GM23338 (cell line): ENCODE data around the gene LRBA. TPM values are rescaled to one million over a fixed set of nuclear protein-coding genes. Genes with fewer than 3 reads are reported as not detected.

Experiments used
- ATAC-seq: fragments of 200-7000 bp; cut with Tn5 transposase; 3 replicates; pipeline ENCODE4 v1.9.1; 2020
- DNase-seq: peaks from one replicate; pipeline ENCODE4 v3.0.0-alpha.2; 2015; ENCODE audit warnings: low spot score
- H2AFZ ChIP-seq: fragments of 200-600 bp; sonication (generic); 2 replicates; pipeline ENCODE4 v1.8.0; 2016; ENCODE audit warnings: antibody characterized with exemption, mild to moderate bottlenecking, moderate library complexity
- H3F3A ChIP-seq: fragments of 200-600 bp; sonication (generic); replicated peaks from 2 replicates; pipeline ENCODE4 v1.8.0; 2017; ENCODE audit warnings: antibody characterized with exemption, mixed run types, low read depth
- H3K27ac ChIP-seq: fragments of 200-600 bp; sonication (generic); 2 replicates; pipeline ENCODE4 v1.6.1; 2016; ENCODE audit warnings: low read depth
- H3K27me3 ChIP-seq: fragments of 200-600 bp; sonication (generic); 2 replicates; pipeline ENCODE4 v1.8.0; 2016; ENCODE audit warnings: mild to moderate bottlenecking, mixed run types, moderate library complexity; ENCODE audit not compliant: insufficient read depth
- H3K36me3 ChIP-seq: fragments of 200-600 bp; sonication (generic); 2 replicates; pipeline ENCODE4 v1.8.0; 2016; ENCODE audit warnings: mild to moderate bottlenecking; ENCODE audit not compliant: insufficient read depth
- H3K4me1 ChIP-seq: fragments of 200-600 bp; sonication (generic); 2 replicates; pipeline ENCODE4 v1.8.0; 2016; ENCODE audit warnings: mild to moderate bottlenecking, moderate library complexity; ENCODE audit not compliant: insufficient read depth
- H3K4me2 ChIP-seq: fragments of 200-600 bp; sonication (generic); 2 replicates; pipeline ENCODE4 v1.7.1; 2017; ENCODE audit warnings: mixed run types
- H3K4me3 ChIP-seq: fragments of 200-600 bp; sonication (generic); 2 replicates; pipeline ENCODE4 v1.6.1; 2016; ENCODE audit warnings: mixed run types
- H3K79me2 ChIP-seq: fragments of 200-600 bp; sonication (generic); replicated peaks from 2 replicates; pipeline ENCODE4 v1.8.0; 2017; ENCODE audit warnings: mild to moderate bottlenecking; ENCODE audit not compliant: insufficient read depth
- H3K9me2 ChIP-seq: fragments of 200-600 bp; sonication (generic); 2 replicates; pipeline ENCODE4 v1.8.0; 2017; ENCODE audit not compliant: insufficient read depth
- H4K20me1 ChIP-seq: fragments of 200-600 bp; sonication (generic); replicated peaks from 2 replicates; pipeline ENCODE4 v1.8.0; 2017; ENCODE audit warnings: mild to moderate bottlenecking; ENCODE audit not compliant: insufficient read depth
- H3K27ac Mint-ChIP-seq: 2 replicates; pipeline ENCODE4 v1.8.0; 2020; ENCODE audit warnings: inconsistent platforms, mild to moderate bottlenecking, moderate library complexity, mixed read lengths
- H3K27me3 Mint-ChIP-seq: 3 replicates; pipeline ENCODE4 v1.8.0; 2022; ENCODE audit warnings: low read depth, mild to moderate bottlenecking, moderate library complexity, mixed read lengths, inconsistent platforms; ENCODE audit not compliant: insufficient read depth, poor library complexity
- H3K36me3 Mint-ChIP-seq: 3 replicates; pipeline ENCODE4 v1.8.0; 2021; ENCODE audit warnings: low read depth, mild to moderate bottlenecking, inconsistent platforms, moderate library complexity, mixed read lengths
- H3K4me1 Mint-ChIP-seq: 3 replicates; pipeline ENCODE4 v1.8.0; 2020; ENCODE audit warnings: mild to moderate bottlenecking, inconsistent platforms, mixed read lengths
- H3K4me3 Mint-ChIP-seq: 3 replicates; pipeline ENCODE4 v1.8.0; 2021; ENCODE audit warnings: moderate library complexity, mild to moderate bottlenecking, inconsistent platforms, mixed read lengths
- H3K9me3 Mint-ChIP-seq: 3 replicates; pipeline ENCODE4 v1.8.0; 2020; ENCODE audit warnings: moderate library complexity, mild to moderate bottlenecking, inconsistent platforms, mixed read lengths
- CREB1 ChIP-seq: fragments of 250-450 bp; sonication (Bioruptor Pico); IDR thresholded peaks from 2 replicates; pipeline ENCODE4 v1.5.0; 2020; ENCODE audit warnings: low read depth, mild to moderate bottlenecking, moderate library complexity
- EZH2 ChIP-seq: fragments of 200-600 bp; sonication (generic); IDR thresholded peaks from one replicate; pipeline ENCODE4 v1.8.0; 2017; ENCODE audit warnings: antibody characterized with exemption, mild to moderate bottlenecking, low read depth; ENCODE audit not compliant: unreplicated experiment
- NANOG ChIP-seq: IDR thresholded peaks from 2 replicates; pipeline ENCODE4 v1.6.1; 2016; ENCODE audit warnings: antibody characterized with exemption, borderline replicate concordance
- POLR2AphosphoS5 ChIP-seq: IDR thresholded peaks from 2 replicates; pipeline ENCODE4 v1.6.1; 2016; ENCODE audit warnings: antibody characterized with exemption, low read depth
- STAT1 ChIP-seq: IDR thresholded peaks from one replicate; pipeline ENCODE4 v1.6.1; 2016; ENCODE audit warnings: antibody characterized with exemption; ENCODE audit not compliant: unreplicated experiment
- ZNF114 ChIP-seq: fragments of 250-450 bp; sonication (Bioruptor Pico); IDR thresholded peaks from 2 replicates; pipeline ENCODE4 v1.5.0; 2020; ENCODE audit warnings: mild to moderate bottlenecking, moderate library complexity
- ZNF331 ChIP-seq: fragments of 250-450 bp; sonication (Bioruptor Pico); IDR thresholded peaks from 2 replicates; pipeline ENCODE4 v1.5.0; 2020; ENCODE audit warnings: low read depth, mild to moderate bottlenecking, moderate library complexity
- polyA plus RNA-seq: library from polyadenylated mRNA; unstranded; fragments of >200 nt; fragmentation: Nextera tagmentation; extraction: Ambion mirVana; gene quantifications from 2 replicates; pipeline ENCODE4 v1.2.1, GENCODE V29; 2016
- total RNA-seq: library from RNA; depleted of rRNA; stranded (reverse); fragments of >200 nt; shearing (Covaris generic); gene quantifications from 2 replicates; pipeline ENCODE4 v1.2.3, GENCODE V29; 2014
- TF ChIP-seq, protein P1 (sequence below), 2 experiments: fragments of 200-600 bp in 1 of 2; sonication (generic) in 1 of 2; conservative IDR thresholded peaks; 2 replicates each; pipeline versions ENCODE4 v1.5.1 to v1.6.1; 2016 to 2017; ENCODE audit warnings: antibody characterized with exemption in 2 of 2, low read depth in 2 of 2, mild to moderate bottlenecking in 2 of 2, moderate library complexity in 1 of 2
- TF ChIP-seq, protein P2 (sequence below): IDR thresholded peaks from 2 replicates; pipeline ENCODE4 v1.6.1; 2016; ENCODE audit warnings: antibody characterized with exemption
- TF ChIP-seq, protein P3 (sequence below): fragments of 250-450 bp; sonication (Bioruptor Pico); IDR thresholded peaks from 2 replicates; pipeline ENCODE4 v1.5.0; 2020; ENCODE audit warnings: mild to moderate bottlenecking, moderate library complexity
- TF ChIP-seq, protein P4 (sequence below): IDR thresholded peaks from one replicate; pipeline ENCODE4 v1.6.1; 2018; ENCODE audit warnings: antibody characterized with exemption; ENCODE audit not compliant: unreplicated experiment

Gene LRBA
- total and polyA plus RNA-seq, 2 experiments from 2014 or later: 23.3 to 126 TPM

DNA sequence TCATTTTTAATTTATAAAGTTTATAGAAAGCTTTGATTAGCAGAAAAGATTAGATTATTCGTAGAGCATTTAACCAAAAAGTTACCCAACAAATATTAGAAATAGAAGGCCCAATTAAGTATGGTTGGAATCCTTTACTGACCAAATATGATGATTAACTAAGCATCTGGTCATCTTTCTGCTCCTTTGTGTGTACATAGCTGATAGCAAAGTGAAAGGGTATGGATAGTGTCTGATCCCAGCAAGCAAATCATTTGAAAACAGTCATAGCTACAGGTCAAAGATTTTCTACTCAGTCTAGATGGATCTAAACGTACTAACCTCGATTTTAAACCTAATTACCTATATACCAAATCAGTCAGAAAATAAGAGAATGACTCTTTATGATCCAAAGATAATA lies 440.4 kb downstream of the LRBA start (continued):
- TF ChIP-seq EZH2 (no peak), STAT1 (no peak), NANOG (no peak), ZNF114 (CRISPR knock-in tag) (no peak), CREB1 (CRISPR knock-in tag) (no peak), ZNF331 (no peak)
- TF ChIP-seq, protein P1, sequence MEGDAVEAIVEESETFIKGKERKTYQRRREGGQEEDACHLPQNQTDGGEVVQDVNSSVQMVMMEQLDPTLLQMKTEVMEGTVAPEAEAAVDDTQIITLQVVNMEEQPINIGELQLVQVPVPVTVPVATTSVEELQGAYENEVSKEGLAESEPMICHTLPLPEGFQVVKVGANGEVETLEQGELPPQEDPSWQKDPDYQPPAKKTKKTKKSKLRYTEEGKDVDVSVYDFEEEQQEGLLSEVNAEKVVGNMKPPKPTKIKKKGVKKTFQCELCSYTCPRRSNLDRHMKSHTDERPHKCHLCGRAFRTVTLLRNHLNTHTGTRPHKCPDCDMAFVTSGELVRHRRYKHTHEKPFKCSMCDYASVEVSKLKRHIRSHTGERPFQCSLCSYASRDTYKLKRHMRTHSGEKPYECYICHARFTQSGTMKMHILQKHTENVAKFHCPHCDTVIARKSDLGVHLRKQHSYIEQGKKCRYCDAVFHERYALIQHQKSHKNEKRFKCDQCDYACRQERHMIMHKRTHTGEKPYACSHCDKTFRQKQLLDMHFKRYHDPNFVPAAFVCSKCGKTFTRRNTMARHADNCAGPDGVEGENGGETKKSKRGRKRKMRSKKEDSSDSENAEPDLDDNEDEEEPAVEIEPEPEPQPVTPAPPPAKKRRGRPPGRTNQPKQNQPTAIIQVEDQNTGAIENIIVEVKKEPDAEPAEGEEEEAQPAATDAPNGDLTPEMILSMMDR (conservative IDR thresholded peaks at IDR 0.05; ENCODE audit: low read depth in 2 of 2): no peak
- TF ChIP-seq, protein P2, sequence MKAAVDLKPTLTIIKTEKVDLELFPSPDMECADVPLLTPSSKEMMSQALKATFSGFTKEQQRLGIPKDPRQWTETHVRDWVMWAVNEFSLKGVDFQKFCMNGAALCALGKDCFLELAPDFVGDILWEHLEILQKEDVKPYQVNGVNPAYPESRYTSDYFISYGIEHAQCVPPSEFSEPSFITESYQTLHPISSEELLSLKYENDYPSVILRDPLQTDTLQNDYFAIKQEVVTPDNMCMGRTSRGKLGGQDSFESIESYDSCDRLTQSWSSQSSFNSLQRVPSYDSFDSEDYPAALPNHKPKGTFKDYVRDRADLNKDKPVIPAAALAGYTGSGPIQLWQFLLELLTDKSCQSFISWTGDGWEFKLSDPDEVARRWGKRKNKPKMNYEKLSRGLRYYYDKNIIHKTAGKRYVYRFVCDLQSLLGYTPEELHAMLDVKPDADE: no peak

DNA sequence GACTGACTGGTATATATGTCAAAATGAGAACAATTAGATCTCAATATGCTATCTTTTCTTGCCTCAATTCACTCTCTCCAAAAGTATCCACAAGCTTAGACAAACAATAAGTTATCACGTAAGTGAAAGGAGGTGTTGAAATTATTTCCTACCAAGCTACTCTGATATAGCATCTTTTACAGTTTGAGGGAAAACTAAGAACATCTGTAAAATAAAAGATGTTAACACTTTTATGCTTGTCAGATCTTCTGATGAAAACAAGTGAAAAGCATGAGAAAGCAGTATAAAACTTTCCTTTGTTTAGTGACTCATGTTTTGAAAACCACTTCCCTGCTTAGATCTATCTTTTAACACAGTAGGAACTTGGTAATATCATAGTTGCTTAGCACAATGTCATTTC lies 441.6 kb downstream of the LRBA start:
- H3K9me3 Mint-ChIP-seq: no peaks in the 10 kb centered on the region
- no peaks in the 10 kb centered on the region for H3K36me3 Mint-ChIP-seq
- peaks cover 1% of the 10 kb centered on the region for H3K4me1 Mint-ChIP-seq
- H3F3A ChIP-seq: no peaks in the 10 kb centered on the region
- no peak overlapping the region for H3K4me3 Mint-ChIP-seq
- H3K79me2 ChIP-seq: no peaks in the 10 kb centered on the region
- no peak overlapping the region for H3K4me2 ChIP-seq
- H3K27me3 ChIP-seq: peaks cover 10% of the 10 kb centered on the region
- DNase-seq (no peak), ATAC-seq (no peak)
- H3K27ac Mint-ChIP-seq: no peak overlapping the region
- H3K4me1 ChIP-seq: peaks cover 1% of the 10 kb centered on the region; the same call in 1 of the 2 replicates
- 0 out of 2 replicates have a peak, but pooled peaks cover 2% of the 10 kb centered on the region for H4K20me1 ChIP-seq
- H3K27ac ChIP-seq: no peak overlapping the region
- H2AFZ ChIP-seq: no peak overlapping the region
- H3K36me3 ChIP-seq: no peaks in the 10 kb centered on the region
- no peaks in the 10 kb centered on the region for H3K27me3 Mint-ChIP-seq
- no peak overlapping the region for H3K4me3 ChIP-seq
- H3K9me2 ChIP-seq: no peaks in the 10 kb centered on the region
- no peak for TF ChIP-seq STAT1
- TF ChIP-seq, protein P3, sequence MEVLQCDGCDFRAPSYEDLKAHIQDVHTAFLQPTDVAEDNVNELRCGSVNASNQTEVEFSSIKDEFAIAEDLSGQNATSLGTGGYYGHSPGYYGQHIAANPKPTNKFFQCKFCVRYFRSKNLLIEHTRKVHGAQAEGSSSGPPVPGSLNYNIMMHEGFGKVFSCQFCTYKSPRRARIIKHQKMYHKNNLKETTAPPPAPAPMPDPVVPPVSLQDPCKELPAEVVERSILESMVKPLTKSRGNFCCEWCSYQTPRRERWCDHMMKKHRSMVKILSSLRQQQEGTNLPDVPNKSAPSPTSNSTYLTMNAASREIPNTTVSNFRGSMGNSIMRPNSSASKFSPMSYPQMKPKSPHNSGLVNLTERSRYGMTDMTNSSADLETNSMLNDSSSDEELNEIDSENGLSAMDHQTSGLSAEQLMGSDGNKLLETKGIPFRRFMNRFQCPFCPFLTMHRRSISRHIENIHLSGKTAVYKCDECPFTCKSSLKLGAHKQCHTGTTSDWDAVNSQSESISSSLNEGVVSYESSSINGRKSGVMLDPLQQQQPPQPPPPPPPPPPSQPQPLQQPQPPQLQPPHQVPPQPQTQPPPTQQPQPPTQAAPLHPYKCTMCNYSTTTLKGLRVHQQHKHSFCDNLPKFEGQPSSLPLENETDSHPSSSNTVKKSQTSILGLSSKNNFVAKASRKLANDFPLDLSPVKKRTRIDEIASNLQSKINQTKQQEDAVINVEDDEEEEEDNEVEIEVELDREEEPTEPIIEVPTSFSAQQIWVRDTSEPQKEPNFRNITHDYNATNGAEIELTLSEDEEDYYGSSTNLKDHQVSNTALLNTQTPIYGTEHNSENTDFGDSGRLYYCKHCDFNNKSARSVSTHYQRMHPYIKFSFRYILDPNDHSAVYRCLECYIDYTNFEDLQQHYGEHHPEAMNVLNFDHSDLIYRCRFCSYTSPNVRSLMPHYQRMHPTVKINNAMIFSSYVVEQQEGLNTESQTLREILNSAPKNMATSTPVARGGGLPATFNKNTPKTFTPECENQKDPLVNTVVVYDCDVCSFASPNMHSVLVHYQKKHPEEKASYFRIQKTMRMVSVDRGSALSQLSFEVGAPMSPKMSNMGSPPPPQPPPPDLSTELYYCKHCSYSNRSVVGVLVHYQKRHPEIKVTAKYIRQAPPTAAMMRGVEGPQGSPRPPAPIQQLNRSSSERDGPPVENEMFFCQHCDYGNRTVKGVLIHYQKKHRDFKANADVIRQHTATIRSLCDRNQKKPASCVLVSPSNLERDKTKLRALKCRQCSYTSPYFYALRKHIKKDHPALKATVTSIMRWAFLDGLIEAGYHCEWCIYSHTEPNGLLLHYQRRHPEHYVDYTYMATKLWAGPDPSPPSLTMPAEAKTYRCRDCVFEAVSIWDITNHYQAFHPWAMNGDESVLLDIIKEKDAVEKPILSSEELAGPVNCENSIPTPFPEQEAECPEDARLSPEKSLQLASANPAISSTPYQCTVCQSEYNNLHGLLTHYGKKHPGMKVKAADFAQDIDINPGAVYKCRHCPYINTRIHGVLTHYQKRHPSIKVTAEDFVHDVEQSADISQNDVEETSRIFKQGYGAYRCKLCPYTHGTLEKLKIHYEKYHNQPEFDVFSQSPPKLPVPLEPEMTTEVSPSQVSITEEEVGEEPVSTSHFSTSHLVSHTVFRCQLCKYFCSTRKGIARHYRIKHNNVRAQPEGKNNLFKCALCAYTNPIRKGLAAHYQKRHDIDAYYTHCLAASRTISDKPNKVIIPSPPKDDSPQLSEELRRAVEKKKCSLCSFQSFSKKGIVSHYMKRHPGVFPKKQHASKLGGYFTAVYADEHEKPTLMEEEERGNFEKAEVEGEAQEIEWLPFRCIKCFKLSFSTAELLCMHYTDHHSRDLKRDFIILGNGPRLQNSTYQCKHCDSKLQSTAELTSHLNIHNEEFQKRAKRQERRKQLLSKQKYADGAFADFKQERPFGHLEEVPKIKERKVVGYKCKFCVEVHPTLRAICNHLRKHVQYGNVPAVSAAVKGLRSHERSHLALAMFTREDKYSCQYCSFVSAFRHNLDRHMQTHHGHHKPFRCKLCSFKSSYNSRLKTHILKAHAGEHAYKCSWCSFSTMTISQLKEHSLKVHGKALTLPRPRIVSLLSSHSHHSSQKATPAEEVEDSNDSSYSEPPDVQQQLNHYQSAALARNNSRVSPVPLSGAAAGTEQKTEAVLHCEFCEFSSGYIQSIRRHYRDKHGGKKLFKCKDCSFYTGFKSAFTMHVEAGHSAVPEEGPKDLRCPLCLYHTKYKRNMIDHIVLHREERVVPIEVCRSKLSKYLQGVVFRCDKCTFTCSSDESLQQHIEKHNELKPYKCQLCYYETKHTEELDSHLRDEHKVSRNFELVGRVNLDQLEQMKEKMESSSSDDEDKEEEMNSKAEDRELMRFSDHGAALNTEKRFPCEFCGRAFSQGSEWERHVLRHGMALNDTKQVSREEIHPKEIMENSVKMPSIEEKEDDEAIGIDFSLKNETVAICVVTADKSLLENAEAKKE (CRISPR knock-in tag): no peak
- TF ChIP-seq ZNF114 (CRISPR knock-in tag): no peak
- TF ChIP-seq NANOG: no peak
- no peak for TF ChIP-seq POLR2AphosphoS5
- no peak for TF ChIP-seq CREB1 (CRISPR knock-in tag)
- TF ChIP-seq, protein P4, sequence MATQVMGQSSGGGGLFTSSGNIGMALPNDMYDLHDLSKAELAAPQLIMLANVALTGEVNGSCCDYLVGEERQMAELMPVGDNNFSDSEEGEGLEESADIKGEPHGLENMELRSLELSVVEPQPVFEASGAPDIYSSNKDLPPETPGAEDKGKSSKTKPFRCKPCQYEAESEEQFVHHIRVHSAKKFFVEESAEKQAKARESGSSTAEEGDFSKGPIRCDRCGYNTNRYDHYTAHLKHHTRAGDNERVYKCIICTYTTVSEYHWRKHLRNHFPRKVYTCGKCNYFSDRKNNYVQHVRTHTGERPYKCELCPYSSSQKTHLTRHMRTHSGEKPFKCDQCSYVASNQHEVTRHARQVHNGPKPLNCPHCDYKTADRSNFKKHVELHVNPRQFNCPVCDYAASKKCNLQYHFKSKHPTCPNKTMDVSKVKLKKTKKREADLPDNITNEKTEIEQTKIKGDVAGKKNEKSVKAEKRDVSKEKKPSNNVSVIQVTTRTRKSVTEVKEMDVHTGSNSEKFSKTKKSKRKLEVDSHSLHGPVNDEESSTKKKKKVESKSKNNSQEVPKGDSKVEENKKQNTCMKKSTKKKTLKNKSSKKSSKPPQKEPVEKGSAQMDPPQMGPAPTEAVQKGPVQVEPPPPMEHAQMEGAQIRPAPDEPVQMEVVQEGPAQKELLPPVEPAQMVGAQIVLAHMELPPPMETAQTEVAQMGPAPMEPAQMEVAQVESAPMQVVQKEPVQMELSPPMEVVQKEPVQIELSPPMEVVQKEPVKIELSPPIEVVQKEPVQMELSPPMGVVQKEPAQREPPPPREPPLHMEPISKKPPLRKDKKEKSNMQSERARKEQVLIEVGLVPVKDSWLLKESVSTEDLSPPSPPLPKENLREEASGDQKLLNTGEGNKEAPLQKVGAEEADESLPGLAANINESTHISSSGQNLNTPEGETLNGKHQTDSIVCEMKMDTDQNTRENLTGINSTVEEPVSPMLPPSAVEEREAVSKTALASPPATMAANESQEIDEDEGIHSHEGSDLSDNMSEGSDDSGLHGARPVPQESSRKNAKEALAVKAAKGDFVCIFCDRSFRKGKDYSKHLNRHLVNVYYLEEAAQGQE: no peak
- TF ChIP-seq, protein P2: no peak
- TF ChIP-seq EZH2: no peak
